SK-N-SH (cell line): ENCODE measurements around the gene FAXDC2. TPM values are rescaled to one million over a fixed set of nuclear protein-coding genes. Genes with fewer than 3 reads are reported as not detected.
A peak's percentile ranks its signal among the peaks of the same experiment; 100 is the strongest.

Experiments used
- CTCF ChIA-PET: fragments of 300-600, 350-600 bp; formaldehyde crosslinking; extraction: SDS; loops from one replicate; lab custom pipeline; 2021; lab: Yijun Ruan, JAX
- POLR2A ChIA-PET: fragments of 350-600 bp; sonication (Branson Sonifier 250); formaldehyde crosslinking; extraction: SDS; loops from one replicate; lab custom pipeline; 2020; ENCODE audit warnings: antibody characterized with exemption, inconsistent platforms; lab: Yijun Ruan, JAX
- DNase-seq: peaks from one replicate; pipeline ENCODE4 v3.0.0; 2012
- H2AFZ ChIP-seq: fragments of 200-600 bp; sonication (generic); 2 replicates; pipeline ENCODE4 v1.8.1; 2016; ENCODE audit warnings: antibody characterized with exemption, mild to moderate bottlenecking, low read depth
- H3F3A ChIP-seq: fragments of 200-600 bp; sonication (generic); replicated peaks from 2 replicates; pipeline ENCODE3; 2016; ENCODE audit warnings: antibody characterized with exemption, mild to moderate bottlenecking; ENCODE audit not compliant: insufficient read depth
- H3K27ac ChIP-seq, 2 experiments: fragments of 200-500 bp in 1 of 2; fragments of 200-600 bp in 1 of 2; sonication (Bioruptor generic) in 1 of 2; sonication (generic), shearing (Covaris generic) in 1 of 2; 2 replicates each; pipeline versions ENCODE4 v1.5.1 to v1.6.1; 2014 to 2016; ENCODE audit warnings: low read depth in 2 of 2, inconsistent platforms in 1 of 2, low read length in 1 of 2, mild to moderate bottlenecking in 1 of 2, mixed read lengths in 1 of 2
- H3K27me3 ChIP-seq: fragments of 200-600 bp; sonication (generic), shearing (Covaris generic); 2 replicates; pipeline ENCODE4 v1.6.1; 2016; ENCODE audit warnings: mixed run types; ENCODE audit not compliant: insufficient read depth
- H3K36me3 ChIP-seq, 2 experiments: fragments of 200-500 bp in 1 of 2; fragments of 200-600 bp in 1 of 2; sonication (Bioruptor generic) in 1 of 2; sonication (generic) in 1 of 2; replicated peaks in 1 of 2; 2 replicates each; pipeline versions ENCODE3 to v1.5.1; 2014 to 2016; ENCODE audit warnings: low read length in 1 of 2, mild to moderate bottlenecking in 1 of 2; ENCODE audit not compliant: insufficient read depth in 2 of 2, control insufficient read depth in 1 of 2
- H3K4me1 ChIP-seq, 2 experiments: fragments of 200-500 bp in 1 of 2; fragments of 200-600 bp in 1 of 2; sonication (Bioruptor generic) in 1 of 2; sonication (generic), shearing (Covaris generic) in 1 of 2; 2 replicates each; pipeline versions ENCODE4 v1.5.1 to v1.6.1; 2014 to 2016; ENCODE audit warnings: low read depth in 1 of 2, low read length in 1 of 2, mixed run types in 1 of 2; ENCODE audit not compliant: insufficient read depth in 2 of 2, control insufficient read depth in 1 of 2
- H3K4me2 ChIP-seq: fragments of 200-600 bp; sonication (generic), shearing (Covaris generic); 2 replicates; pipeline ENCODE4 v1.6.1; 2017; ENCODE audit warnings: mixed run types
- H3K4me3 ChIP-seq, 2 experiments: fragments of 200-500 bp in 1 of 2; fragments of 200-600 bp in 1 of 2; sonication (Bioruptor generic) in 1 of 2; sonication (generic), shearing (Covaris generic) in 1 of 2; 2 replicates each; pipeline versions ENCODE4 v1.5.1 to v1.8.1; 2014 to 2016; ENCODE audit warnings: low read depth in 2 of 2, inconsistent platforms in 1 of 2, low read length in 1 of 2, mild to moderate bottlenecking in 1 of 2, mixed read lengths in 1 of 2, moderate library complexity in 1 of 2
- H3K79me2 ChIP-seq: fragments of 200-600 bp; sonication (generic); 2 replicates; pipeline ENCODE4 v1.8.1; 2017; ENCODE audit warnings: mild to moderate bottlenecking; ENCODE audit not compliant: insufficient read depth
- H3K9ac ChIP-seq: fragments of 200-600 bp; sonication (generic); 2 replicates; pipeline ENCODE4 v1.6.1; 2017; ENCODE audit warnings: mixed run types
- H3K9me2 ChIP-seq: fragments of 200-600 bp; sonication (generic); 2 replicates; pipeline ENCODE4 v1.6.1; 2017; ENCODE audit warnings: mixed run types
- H3K9me3 ChIP-seq: fragments of 200-600 bp; sonication (generic); 2 replicates; pipeline ENCODE4 v1.6.1; 2017; ENCODE audit warnings: mixed run types, mild to moderate bottlenecking, moderate library complexity
- H4K20me1 ChIP-seq: fragments of 200-600 bp; sonication (generic); 2 replicates; pipeline ENCODE4 v1.6.1; 2017; ENCODE audit warnings: mild to moderate bottlenecking, mixed run types; ENCODE audit not compliant: insufficient read depth
- ELF1 ChIP-seq: IDR thresholded peaks from 2 replicates; pipeline ENCODE4 v1.4.0; 2012
- EP300 ChIP-seq, 2 experiments: IDR thresholded peaks; 2 replicates each; pipeline versions ENCODE4 v1.4.0 to v1.6.1; 2012; ENCODE audit warnings: borderline replicate concordance in 1 of 2, low read depth in 1 of 2, low read length in 1 of 2
- EZH2phosphoT487 ChIP-seq: fragments of 200-600 bp; sonication (generic); IDR thresholded peaks from 2 replicates; pipeline ENCODE4 v1.6.1; 2017; ENCODE audit warnings: low read depth, mixed run types, mild to moderate bottlenecking, antibody characterized with exemption, moderate library complexity, borderline replicate concordance
- FOSL2 ChIP-seq: IDR thresholded peaks from 2 replicates; pipeline ENCODE4 v1.4.0; 2012; ENCODE audit warnings: low read depth, mild to moderate bottlenecking, moderate library complexity, borderline replicate concordance
- FOXM1 ChIP-seq: IDR thresholded peaks from 2 replicates; pipeline ENCODE4 v1.4.0; 2012; ENCODE audit warnings: low read depth, mild to moderate bottlenecking
- GABPA ChIP-seq: IDR thresholded peaks from 2 replicates; pipeline ENCODE4 v1.4.0; 2012; ENCODE audit warnings: low read depth, mild to moderate bottlenecking
- MEF2A ChIP-seq: IDR thresholded peaks from 2 replicates; pipeline ENCODE4 v1.4.0; 2012; ENCODE audit warnings: low read depth, borderline replicate concordance
- NFIC ChIP-seq: IDR thresholded peaks from 2 replicates; pipeline ENCODE4 v1.4.0; 2012; ENCODE audit warnings: borderline replicate concordance
- POLR2AphosphoS5 ChIP-seq: IDR thresholded peaks from 2 replicates; pipeline ENCODE4 v1.6.1; 2012; ENCODE audit warnings: low read depth, low read length
- RFX5 ChIP-seq: IDR thresholded peaks from 2 replicates; pipeline ENCODE4 v1.6.1; 2012; ENCODE audit warnings: mild to moderate bottlenecking, improper control_type of control experiment, low read length
- SIN3A ChIP-seq: IDR thresholded peaks from 2 replicates; pipeline ENCODE4 v1.6.1; 2012; ENCODE audit warnings: low read depth, mild to moderate bottlenecking, low read length, moderate library complexity, borderline replicate concordance
- TCF12 ChIP-seq: IDR thresholded peaks from 2 replicates; pipeline ENCODE4 v1.4.0; 2012
- ZBTB33 ChIP-seq: IDR thresholded peaks from 2 replicates; pipeline ENCODE4 v1.4.0; 2012; ENCODE audit warnings: low read depth, borderline replicate concordance
- WGBS: methylation state at CpG from one replicate; pipeline ENCODE4 v1.1.6; 2017; ENCODE audit warnings: low lambda C conversion rate; 5-methylcytosine and 5-hydroxymethylcytosine counted together
- polyA plus RNA-seq, 3 experiments: library from polyadenylated mRNA; depleted of rRNA; stranded (reverse); fragments of >200 nt; gene quantifications; 2 replicates each; pipeline ENCODE4 v1.2.3, GENCODE V29; 2012
- TF ChIP-seq, protein P1 (sequence below): IDR thresholded peaks from 2 replicates; pipeline ENCODE4 v1.4.0; 2012; ENCODE audit warnings: low read depth, borderline replicate concordance
- TF ChIP-seq, protein P2 (sequence below): fragments of 200-600 bp; sonication (generic); IDR thresholded peaks from 2 replicates; pipeline ENCODE4 v1.6.1; 2017; ENCODE audit warnings: antibody characterized with exemption, mild to moderate bottlenecking, moderate library complexity
- TF ChIP-seq, protein P3 (sequence below): fragments of 150-350 bp; IDR thresholded peaks from 2 replicates; pipeline ENCODE4 v1.6.1; 2016; ENCODE audit warnings: mild to moderate bottlenecking, low read depth, low read length

Gene FAXDC2
- polyA plus RNA-seq, 1 of the 3 experiments (the other 2 are of a cell fraction) = 6.0 TPM

GRCh38 chr5:154829589-154830218 is 20.7 kb downstream of the FAXDC2 start:
- no peak for DNase-seq

More at GRCh38 chr5:154829589-154830218, 20.7 kb downstream of the FAXDC2 start:
- TF ChIP-seq NFIC = peak; percentile 34; the same call in 1 of the 2 replicates
- TF ChIP-seq SIN3A = no peak
- no peak for TF ChIP-seq EP300 (IDR thresholded peaks at IDR 0.05; ENCODE audit: borderline replicate concordance in 1 of 2, low read depth in 1 of 2, low read length in 1 of 2)
- TF ChIP-seq, protein P1, sequence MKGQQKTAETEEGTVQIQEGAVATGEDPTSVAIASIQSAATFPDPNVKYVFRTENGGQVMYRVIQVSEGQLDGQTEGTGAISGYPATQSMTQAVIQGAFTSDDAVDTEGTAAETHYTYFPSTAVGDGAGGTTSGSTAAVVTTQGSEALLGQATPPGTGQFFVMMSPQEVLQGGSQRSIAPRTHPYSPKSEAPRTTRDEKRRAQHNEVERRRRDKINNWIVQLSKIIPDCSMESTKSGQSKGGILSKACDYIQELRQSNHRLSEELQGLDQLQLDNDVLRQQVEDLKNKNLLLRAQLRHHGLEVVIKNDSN = no peak
- no peak for TF ChIP-seq RFX5
- TF ChIP-seq, protein P2, sequence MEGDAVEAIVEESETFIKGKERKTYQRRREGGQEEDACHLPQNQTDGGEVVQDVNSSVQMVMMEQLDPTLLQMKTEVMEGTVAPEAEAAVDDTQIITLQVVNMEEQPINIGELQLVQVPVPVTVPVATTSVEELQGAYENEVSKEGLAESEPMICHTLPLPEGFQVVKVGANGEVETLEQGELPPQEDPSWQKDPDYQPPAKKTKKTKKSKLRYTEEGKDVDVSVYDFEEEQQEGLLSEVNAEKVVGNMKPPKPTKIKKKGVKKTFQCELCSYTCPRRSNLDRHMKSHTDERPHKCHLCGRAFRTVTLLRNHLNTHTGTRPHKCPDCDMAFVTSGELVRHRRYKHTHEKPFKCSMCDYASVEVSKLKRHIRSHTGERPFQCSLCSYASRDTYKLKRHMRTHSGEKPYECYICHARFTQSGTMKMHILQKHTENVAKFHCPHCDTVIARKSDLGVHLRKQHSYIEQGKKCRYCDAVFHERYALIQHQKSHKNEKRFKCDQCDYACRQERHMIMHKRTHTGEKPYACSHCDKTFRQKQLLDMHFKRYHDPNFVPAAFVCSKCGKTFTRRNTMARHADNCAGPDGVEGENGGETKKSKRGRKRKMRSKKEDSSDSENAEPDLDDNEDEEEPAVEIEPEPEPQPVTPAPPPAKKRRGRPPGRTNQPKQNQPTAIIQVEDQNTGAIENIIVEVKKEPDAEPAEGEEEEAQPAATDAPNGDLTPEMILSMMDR = no peak
- no peak for TF ChIP-seq FOXM1
- no peak for TF ChIP-seq ELF1
- TF ChIP-seq POLR2AphosphoS5 = no peak
- no peak for TF ChIP-seq MEF2A
- peak; percentile 12; the same call in 1 of the 2 replicates for TF ChIP-seq TCF12
- TF ChIP-seq, protein P3, sequence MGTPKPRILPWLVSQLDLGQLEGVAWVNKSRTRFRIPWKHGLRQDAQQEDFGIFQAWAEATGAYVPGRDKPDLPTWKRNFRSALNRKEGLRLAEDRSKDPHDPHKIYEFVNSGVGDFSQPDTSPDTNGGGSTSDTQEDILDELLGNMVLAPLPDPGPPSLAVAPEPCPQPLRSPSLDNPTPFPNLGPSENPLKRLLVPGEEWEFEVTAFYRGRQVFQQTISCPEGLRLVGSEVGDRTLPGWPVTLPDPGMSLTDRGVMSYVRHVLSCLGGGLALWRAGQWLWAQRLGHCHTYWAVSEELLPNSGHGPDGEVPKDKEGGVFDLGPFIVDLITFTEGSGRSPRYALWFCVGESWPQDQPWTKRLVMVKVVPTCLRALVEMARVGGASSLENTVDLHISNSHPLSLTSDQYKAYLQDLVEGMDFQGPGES = no peak
- no peak for TF ChIP-seq EZH2phosphoT487
- no peak for TF ChIP-seq ZBTB33
- TF ChIP-seq GABPA = no peak
- 0 out of 2 replicates have a peak, but pooled peaks have one; percentile 20 for TF ChIP-seq FOSL2
- Histone ChIP-seq H3K27ac (no peak overlapping the region), H3K36me3 (peaks cover 0 to 5% of the 10 kb centered on the region in 2 experiments), H3K79me2 (no peaks in the 10 kb centered on the region), H3K9me3 (no peaks in the 10 kb centered on the region), H3K9me2 (no peaks in the 10 kb centered on the region), H4K20me1 (no peaks in the 10 kb centered on the region), H3K9ac (no peak overlapping the region), H3K27me3 (no peaks in the 10 kb centered on the region), H3K4me1 (peaks cover 2 to 4% of the 10 kb centered on the region in 2 experiments; a peak in 3 of 4 replicates), H2AFZ (no peak overlapping the region), H3F3A (peaks cover 3% of the 10 kb centered on the region), H3K4me2 (no peak overlapping the region), H3K4me3 (no peak overlapping the region)
- ChIA-PET CTCF (interaction anchor here (0.6 to 2.0 kb wide), 4 partner anchors 11 to 48 kb away, joined by 3 to 6 read pairs (median 4); no protein-coding TSS in a partner anchor), POLR2A (interaction anchor here (0.7 kb wide), 1 partner anchor 27 kb away, joined by 3 read pairs; no protein-coding TSS in a partner anchor)
- 86% methylated on average over 4 of the region's 4 CpGs for WGBS
